ENCODE results near the gene SEMA5A. TPM values are rescaled to one million over a fixed set of nuclear protein-coding genes. Genes with fewer than 3 reads are reported as not detected.

SEMA5A gene
- total RNA-seq, 4 donors from 2014 or later = 2.3 to 4.7 (median 3.7) TPM

- H3K27ac ChIP-seq = no peak overlapping the region
- H3K4me3 ChIP-seq = no peak overlapping the region
- H3K27me3 ChIP-seq = peaks cover 4% of the 10 kb centered on the region
- no peaks in the 10 kb centered on the region for H3K9me3 ChIP-seq
- ATAC-seq = no peak
- TF ChIP-seq, protein P1, sequence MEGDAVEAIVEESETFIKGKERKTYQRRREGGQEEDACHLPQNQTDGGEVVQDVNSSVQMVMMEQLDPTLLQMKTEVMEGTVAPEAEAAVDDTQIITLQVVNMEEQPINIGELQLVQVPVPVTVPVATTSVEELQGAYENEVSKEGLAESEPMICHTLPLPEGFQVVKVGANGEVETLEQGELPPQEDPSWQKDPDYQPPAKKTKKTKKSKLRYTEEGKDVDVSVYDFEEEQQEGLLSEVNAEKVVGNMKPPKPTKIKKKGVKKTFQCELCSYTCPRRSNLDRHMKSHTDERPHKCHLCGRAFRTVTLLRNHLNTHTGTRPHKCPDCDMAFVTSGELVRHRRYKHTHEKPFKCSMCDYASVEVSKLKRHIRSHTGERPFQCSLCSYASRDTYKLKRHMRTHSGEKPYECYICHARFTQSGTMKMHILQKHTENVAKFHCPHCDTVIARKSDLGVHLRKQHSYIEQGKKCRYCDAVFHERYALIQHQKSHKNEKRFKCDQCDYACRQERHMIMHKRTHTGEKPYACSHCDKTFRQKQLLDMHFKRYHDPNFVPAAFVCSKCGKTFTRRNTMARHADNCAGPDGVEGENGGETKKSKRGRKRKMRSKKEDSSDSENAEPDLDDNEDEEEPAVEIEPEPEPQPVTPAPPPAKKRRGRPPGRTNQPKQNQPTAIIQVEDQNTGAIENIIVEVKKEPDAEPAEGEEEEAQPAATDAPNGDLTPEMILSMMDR (IDR thresholded peaks at IDR 0.05) = no peak
- no peak for TF ChIP-seq POLR2AphosphoS5 (IDR thresholded peaks at IDR 0.05)
- no peak for TF ChIP-seq EP300 (IDR thresholded peaks at IDR 0.05)
- no peak for TF ChIP-seq POLR2A (IDR thresholded peaks at IDR 0.05)
- no peaks in the 10 kb centered on the region for H3K4me1 ChIP-seq
- no peaks in the 10 kb centered on the region for H3K36me3 ChIP-seq
These were observed 21.2 kb upstream of the SEMA5A start for GRCh38 chr5:9567039-9567438.

DNA sequence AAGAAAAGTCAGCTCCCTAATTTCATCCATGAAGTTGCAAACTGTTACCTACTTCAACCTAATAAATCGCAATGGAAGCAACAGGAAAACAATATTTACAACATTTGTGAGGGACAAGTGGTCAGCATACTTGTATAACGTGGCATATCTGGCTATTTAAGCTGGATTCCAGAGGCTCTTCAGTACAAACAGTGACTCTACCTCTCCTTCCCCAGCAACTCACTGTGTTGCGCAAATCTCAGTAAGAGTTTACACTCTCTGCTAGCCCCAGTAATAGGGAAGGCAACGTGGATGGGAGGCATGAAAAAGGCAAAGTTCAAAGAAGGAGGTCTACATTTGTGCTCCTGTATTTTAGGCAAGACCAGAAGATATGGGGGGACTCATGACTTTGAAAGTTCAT, 18.9 kb upstream of the SEMA5A start:
- 81% methylated on average over 3 to 4 of the region's 4 CpGs for WGBS, 2 donors (ENCODE audit: low coverage in 1 of 2)
- H3K36me3 ChIP-seq = no peaks in the 10 kb centered on the region
- H3K27ac ChIP-seq = no peak overlapping the region
- TF ChIP-seq, protein P1 (IDR thresholded peaks at IDR 0.05) = no peak
- TF ChIP-seq EP300 (IDR thresholded peaks at IDR 0.05) = no peak
- TF ChIP-seq POLR2A (IDR thresholded peaks at IDR 0.05) = no peak
- no peak for TF ChIP-seq POLR2AphosphoS5 (IDR thresholded peaks at IDR 0.05)
- no peak for ATAC-seq
- no peaks in the 10 kb centered on the region for H3K9me3 ChIP-seq
- H3K4me3 ChIP-seq = no peak overlapping the region
- no peaks in the 10 kb centered on the region for H3K4me1 ChIP-seq
- H3K27me3 ChIP-seq = peaks cover 4% of the 10 kb centered on the region

DNA sequence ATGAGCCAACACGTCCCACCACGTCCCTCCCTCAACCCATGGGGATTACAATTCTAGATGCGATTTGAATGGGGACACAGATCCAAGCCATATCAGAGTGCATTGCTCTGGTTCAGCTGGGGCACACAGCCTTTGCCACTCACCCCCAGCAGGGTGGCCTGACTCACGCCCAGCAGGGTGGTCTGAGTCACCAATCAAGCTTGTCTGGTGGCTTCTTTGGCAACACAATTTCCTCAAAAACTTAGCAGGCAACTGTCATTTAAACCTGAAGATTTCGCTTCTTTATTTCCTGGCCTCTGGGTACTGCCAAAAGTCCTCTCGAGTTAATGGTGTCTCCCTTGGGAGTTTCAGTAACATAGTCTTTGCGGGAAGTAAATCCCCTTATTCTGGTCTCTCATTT, 16.3 kb upstream of the SEMA5A start:
- H3K4me1 ChIP-seq = no peaks in the 10 kb centered on the region
- no peak overlapping the region for H3K27ac ChIP-seq
- no peaks in the 10 kb centered on the region for H3K9me3 ChIP-seq
- WGBS, 2 donors (ENCODE audit: low coverage in 1 of 2) = 71 to 84% methylated on average over 2 to 4 of the region's 7 CpGs
- H3K27me3 ChIP-seq = peaks cover 4% of the 10 kb centered on the region
- no peaks in the 10 kb centered on the region for H3K36me3 ChIP-seq
- TF ChIP-seq POLR2AphosphoS5 (IDR thresholded peaks at IDR 0.05) = no peak
- TF ChIP-seq, protein P1 (IDR thresholded peaks at IDR 0.05) = no peak
- TF ChIP-seq POLR2A (IDR thresholded peaks at IDR 0.05) = no peak
- TF ChIP-seq EP300 (IDR thresholded peaks at IDR 0.05) = no peak
- no peak for ATAC-seq
- H3K4me3 ChIP-seq = no peak overlapping the region

GRCh38 chr5:9559965-9560364, 14.1 kb upstream of the SEMA5A start:
- Histone ChIP-seq H3K9me3 (no peaks in the 10 kb centered on the region), H3K27me3 (no peaks in the 10 kb centered on the region), H3K36me3 (no peaks in the 10 kb centered on the region), H3K27ac (no peak overlapping the region), H3K4me3 (no peak overlapping the region), H3K4me1 (no peaks in the 10 kb centered on the region)
- no peak for ATAC-seq
- 36 to 54% methylated on average over 1 to 3 of the region's 3 CpGs for WGBS, 2 donors (ENCODE audit: low coverage in 1 of 2)
- TF ChIP-seq EP300 (IDR thresholded peaks at IDR 0.05) (no peak), POLR2A (IDR thresholded peaks at IDR 0.05) (no peak), POLR2AphosphoS5 (IDR thresholded peaks at IDR 0.05) (no peak)
- TF ChIP-seq, protein P1 (IDR thresholded peaks at IDR 0.05) = no peak

DNA sequence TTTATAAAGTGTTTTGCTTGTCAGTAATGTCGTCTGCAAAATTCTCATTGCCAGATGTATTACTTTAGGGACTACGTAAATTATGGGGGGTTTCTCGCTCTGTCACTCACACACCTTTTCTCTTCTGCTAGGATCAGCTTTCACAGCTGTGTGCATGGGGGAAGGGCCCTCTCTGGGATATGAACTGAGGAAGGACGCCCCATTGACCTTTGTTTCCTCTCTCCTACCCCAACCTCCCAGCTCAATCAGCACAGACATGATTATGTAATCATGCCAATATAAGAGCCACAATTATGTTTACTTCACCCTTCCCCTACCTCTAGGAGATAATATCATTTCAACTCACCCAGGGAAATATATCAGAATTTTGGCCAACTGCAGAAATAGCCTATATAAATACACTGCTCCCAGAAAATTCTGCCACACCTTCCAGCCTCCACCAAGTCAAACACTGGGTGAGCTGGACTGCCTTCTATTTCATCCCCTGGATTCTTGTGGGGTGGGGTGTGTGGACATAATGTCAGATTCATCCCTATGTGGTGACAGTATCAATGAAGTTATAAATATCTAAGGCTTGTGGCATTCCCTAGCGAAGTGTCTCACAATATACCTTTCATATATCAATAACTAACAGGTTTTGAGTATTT, 12.6 kb upstream of the SEMA5A start:
- no peak for ATAC-seq
- TF ChIP-seq EP300 (IDR thresholded peaks at IDR 0.05) = no peak
- TF ChIP-seq, protein P1 (IDR thresholded peaks at IDR 0.05) = no peak
- no peak for TF ChIP-seq POLR2AphosphoS5 (IDR thresholded peaks at IDR 0.05)
- no peak for TF ChIP-seq POLR2A (IDR thresholded peaks at IDR 0.05)
- Histone ChIP-seq H3K27ac (no peak overlapping the region), H3K9me3 (no peaks in the 10 kb centered on the region), H3K4me3 (no peak overlapping the region), H3K27me3 (no peaks in the 10 kb centered on the region), H3K36me3 (no peaks in the 10 kb centered on the region), H3K4me1 (no peaks in the 10 kb centered on the region)
- 68 to 79% methylated on average over 5 of the region's 5 CpGs for WGBS, 2 donors (ENCODE audit: low coverage in 1 of 2)

Data from gastroesophageal sphincter (tissue), 4 donors.